ENCODE results near the gene ARIH1.

- no peak for TF ChIP-seq USF1 (IDR thresholded peaks at IDR 0.05; ENCODE audit: borderline replicate concordance, low read depth)
- TF ChIP-seq CTCF (IDR thresholded peaks at IDR 0.05): no peak
- no peak for TF ChIP-seq RAD21 (IDR thresholded peaks at IDR 0.05; ENCODE audit: low read length)
Measured at GRCh38 chr15:72535911-72536310, 61.8 kb downstream of the ARIH1 start.

Measured in SK-N-SH (cell line).